Amniotic epithelial cell (primary cell): ENCODE measurements around the gene AGAP2.

Experiments
- DNase-seq: peaks from one replicate; pipeline ENCODE4 v3.0.0-alpha.2; 2010; ENCODE audit warnings: low read depth

AGAP2 gene

GRCh38 chr12:57767305-57767698, 28.8 kb upstream of the AGAP2 start:
- DNase-seq = no peak

GRCh38 chr12:57766464-57767304, 28.1 kb upstream of the AGAP2 start, which contains the start of gene CYP27B1:
Gene CYP27B1, minus strand, starts transcription at chr12:57767078. Its CDS starts 37 bp downstream, at chr12:57767041.
- DNase-seq = peak; percentile 70

DNA sequence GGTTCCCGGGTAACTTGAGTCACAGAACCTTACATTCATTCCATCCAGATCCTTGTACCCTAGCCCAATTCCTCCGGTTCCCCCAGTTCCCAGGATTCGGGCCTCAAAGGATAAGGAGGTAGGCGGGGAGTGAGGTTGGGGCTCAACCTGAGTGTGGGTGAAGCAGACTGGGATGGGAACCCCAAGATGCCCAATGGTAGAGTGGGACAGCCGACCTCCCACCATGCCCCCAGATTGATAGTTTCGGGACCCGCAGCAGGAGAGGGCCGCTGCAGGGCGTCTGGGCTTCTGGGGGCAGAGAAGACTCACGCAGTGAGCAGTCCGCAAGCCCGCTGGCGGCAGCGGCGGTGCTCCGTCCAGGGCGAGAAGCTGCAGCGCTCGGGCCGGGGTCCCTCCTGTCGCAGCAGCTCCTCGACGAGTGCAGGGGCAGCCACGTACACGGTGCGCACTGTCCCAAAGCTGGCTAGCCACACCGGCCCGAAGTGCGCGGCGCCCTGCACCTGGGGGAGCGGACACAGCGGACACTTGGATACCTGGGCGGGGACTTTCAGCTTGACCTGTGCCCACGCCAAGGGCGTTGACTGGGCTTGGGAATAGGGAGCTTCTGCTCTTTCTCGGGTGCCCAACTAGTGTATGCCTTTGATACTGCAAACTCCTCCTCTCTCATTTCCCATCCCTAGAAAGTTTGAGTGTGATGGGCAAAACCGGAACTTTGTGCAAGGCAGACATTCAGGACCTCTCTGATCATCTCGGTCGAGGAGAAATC, 27.3 kb upstream of the AGAP2 start:
- no peak for DNase-seq

- peak; percentile 16 for DNase-seq
These were observed 26.6 kb upstream of the AGAP2 start for GRCh38 chr12:57765003-57765697.

DNA sequence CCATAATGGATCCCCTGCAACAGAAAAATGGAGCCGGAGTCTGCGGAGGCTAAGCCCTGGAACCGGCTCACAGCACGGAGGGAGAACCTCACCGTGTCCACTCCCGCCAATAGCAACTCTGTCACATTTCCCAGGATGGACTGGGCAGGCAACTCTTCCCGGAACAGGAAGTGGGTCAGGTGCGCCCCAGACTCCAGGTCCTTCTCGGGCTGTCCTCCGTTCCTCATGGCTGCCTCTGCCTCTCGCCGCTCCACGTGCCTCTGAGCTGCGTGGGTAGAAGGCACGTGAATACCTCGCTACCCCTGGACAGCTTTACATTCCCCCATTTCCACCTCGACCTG, 26.1 kb upstream of the AGAP2 start:
- DNase-seq = no peak

DNA sequence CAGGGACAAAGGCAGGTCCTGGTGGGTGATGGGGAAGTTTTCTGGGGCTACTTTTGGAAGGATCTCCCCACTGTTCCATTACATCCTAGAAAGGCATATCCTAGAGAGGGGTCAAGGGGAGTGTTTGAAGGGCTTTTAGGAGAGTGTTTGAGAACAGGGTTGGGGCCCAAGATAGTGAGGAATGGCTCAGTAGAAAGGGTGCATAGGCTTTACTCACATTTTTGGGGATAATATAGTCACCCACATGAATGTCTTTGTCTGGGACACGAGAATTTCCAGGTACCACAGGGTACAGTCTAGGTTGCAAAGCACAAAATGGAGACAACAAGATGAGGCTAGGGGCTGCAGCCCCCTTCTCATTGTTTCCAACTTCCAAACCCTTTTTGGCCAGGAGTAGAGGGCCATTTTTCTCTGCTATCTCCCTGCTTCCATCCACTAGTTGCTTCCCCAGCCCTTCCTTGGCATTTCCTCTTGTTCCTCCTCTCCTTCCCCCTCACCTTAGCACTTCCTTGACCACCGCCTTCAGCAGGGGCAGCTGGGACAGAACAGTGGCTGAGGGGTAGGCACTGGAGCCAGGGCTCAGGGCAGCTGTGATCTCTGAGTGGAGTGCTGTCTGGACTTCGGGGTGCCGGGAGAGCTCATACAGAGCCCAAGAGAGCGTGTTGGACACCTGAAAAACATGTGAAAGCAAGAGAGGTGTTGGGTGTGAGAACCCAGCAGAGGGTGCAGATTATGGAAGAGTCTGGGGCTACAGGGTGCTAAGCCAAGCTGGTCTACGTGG, 25.5 kb upstream of the AGAP2 start:
- no peak for DNase-seq

DNA sequence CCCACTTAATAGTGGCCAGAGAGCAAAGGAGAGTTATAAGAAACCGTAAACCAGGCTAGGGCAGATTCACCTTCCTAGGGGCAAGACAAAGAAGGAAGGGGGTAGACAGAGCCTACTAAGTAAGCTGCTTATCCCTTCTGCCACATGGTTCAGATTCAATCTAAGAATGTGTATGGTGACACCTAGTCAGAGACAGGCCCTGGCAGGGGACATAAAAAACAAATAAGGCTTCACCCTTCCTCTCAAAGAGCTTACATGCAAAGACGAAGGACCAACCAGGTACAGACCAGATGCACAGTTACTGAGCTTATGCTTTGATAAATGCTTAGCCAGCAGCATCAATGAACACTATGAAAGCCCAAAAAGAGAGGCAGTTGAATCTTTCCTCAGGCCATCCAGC, 23.9 kb upstream of the AGAP2 start:
- no peak for DNase-seq

DNA sequence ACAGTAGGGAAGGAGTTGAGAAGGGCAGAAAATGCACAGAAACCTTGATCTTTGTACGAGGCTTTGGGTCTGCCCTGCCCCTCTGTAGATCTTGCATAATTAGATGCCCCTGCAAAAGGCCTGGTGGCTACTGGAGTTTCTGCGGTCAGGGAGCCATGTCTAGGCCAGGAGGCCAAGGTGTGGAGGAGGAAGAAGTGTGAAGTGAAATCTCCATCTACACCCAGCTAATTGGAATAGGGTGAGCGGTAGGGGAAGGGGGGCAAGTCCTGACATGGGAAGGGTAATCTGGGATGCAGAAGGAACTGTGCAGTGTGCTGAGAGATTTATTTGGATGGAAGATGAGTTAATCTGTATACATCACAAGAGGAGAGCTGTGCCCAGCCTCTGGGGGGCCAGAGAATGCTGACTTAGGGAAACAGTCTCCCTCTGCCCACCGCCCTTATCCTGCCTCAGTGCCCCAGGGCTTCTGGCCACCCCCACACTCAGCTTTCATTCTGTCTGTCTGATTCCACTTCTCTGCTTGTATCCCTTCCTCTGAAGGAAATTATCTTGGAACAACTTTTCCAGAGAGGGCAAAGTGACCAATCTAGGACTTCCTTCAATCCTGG, 23.0 kb upstream of the AGAP2 start:
- DNase-seq = no peak

- no peak for DNase-seq
These were observed 21.9 kb upstream of the AGAP2 start for GRCh38 chr12:57760347-57760982.

- DNase-seq = no peak
These were observed 20.9 kb upstream of the AGAP2 start for GRCh38 chr12:57759360-57759980.

GRCh38 chr12:57758552-57759359, 20.2 kb upstream of the AGAP2 start:
- no peak for DNase-seq

- DNase-seq = no peak
These were observed 19.2 kb upstream of the AGAP2 start for GRCh38 chr12:57757771-57758170.

DNA sequence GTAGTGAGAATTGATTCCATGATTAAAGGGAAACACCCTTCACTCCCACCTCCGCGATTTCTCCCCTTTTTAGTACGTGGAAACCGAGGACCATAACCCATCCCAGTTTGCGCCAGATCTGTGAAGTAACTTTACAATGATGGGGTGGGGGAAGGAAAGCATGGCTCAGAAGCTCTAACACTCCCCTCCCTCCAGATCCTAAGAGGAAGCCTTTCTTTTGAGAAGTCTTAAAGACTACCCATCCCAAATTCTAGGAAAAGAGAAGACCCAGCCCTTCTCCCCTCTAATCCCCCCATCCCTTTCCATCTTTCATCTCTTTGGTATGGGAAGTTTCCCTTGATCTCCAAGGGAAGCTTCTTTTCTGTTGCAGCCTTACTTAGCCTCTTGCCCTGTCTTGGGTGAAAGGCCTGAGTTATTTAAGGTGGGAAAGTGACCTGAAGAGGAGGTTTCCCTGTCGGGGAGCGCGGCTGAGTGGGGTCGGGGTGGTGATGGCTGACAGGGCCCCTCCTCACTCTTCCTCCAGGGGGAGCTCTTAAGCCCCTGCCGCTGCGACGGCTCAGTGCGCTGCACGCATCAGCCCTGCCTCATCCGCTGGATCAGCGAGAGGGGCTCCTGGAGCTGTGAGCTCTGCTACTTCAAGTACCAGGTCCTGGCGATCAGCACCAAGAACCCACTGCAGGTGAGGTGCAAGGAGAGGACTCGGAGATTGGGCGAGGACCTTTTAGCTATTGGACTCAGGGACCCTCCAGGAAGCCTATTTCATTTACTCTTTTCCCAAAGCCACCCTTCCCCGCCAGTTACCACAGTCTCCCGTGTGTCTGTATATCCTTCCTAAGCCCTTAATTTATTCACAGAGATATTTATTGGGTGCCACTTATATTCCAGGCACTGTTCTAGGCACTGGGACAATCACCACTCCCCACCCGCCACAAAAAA, 18.1 kb upstream of the AGAP2 start:
- DNase-seq = peak; percentile 21

DNA sequence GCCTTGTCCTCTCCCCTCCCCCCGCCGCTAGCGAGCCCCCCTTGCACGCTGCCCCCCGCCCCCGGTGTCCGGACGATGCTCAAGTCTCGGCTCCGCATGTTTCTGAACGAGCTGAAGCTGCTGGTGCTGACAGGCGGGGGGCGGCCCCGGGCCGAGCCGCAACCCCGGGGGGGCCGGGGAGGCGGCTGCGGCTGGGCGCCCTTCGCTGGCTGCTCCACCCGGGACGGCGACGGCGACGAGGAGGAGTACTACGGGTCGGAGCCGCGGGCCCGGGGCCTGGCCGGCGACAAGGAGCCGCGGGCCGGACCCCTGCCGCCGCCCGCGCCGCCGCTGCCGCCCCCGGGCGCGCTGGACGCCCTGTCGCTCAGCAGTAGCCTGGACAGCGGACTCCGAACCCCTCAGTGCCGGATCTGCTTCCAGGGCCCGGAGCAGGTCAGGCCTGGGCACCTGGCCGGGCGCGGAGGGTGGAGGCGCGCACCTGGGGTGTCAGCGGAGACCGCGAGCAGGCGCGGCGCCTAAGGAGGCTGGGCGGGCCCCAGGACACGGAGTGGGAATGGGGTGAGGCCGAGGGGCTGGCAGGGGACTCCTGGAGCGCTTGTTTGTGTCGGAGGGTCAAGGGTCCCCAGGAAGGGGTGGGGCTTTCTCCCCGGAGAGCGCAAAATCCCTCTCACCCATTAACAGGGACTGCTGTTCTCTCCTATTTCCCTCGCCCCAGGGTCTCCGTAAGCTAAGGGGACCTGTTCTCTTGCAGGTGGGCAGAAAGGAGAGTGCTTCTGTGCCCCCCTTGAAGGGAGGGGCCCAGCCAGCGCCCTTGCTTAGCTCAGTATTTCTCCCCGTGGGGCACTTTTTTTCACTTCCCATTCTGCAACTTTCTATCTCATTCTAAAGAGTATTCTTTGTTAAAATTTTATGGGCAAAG, 17.2 kb upstream of the AGAP2 start:
- DNase-seq = no peak

DNA sequence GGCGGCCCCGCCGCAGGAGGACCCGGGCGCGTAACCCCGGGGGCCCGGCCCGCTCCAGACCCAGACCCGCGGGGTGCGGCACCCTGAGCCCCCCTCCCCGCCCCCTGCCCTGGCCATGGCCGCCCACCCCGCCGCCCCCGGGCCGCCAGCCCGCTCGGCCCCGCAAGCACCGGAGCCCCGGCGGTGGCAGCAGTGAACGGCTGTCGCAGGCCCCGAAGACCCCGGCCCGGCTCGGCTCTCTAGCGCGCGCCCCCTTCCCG, 16.6 kb upstream of the AGAP2 start:
- no peak for DNase-seq

DNA sequence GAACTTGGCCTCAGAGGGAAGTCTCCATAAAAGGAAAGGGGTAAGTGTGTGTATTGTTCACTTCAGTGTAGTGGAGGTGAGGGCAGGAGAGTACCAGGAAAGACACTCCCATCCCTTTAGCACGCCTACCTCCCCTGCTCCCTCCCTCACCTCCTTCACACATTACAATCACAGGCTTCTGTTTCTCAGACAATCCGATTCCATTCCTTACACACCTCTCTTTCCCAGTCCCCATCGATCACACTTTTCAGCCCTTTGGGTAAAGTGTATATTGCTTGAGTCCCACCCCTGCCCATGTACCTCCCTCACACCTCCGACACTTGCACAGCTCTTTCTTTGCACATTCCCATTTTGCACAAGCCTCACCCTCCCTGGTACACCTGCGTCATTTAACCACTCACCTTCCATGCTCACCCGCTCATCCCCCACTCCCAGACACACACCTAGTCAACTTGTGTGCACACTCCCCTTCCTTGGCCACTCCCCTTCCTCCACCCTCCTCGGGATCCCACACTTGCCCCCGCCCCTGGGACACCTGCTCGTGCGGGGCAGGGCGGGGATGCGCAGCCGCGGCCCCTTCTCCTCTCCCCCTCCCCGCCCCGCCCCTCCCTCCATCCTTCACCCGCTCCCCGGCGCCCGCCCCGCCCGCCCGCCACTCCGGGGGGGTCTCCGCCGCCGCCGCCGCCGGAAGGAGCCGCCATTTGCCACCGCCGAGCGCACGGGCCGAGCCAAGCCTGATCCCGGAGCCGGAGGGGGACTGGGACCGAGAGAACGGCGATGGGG, 16.1 kb upstream of the AGAP2 start, which contains the start of gene MARCHF9:
TSS of gene MARCHF9 (plus strand) at position 693 of the 783 bp plus-strand sequence. CDS start 426 bp downstream, outside the sequence.
- no peak for DNase-seq
